GM10266 (cell line): Measurements from ENCODE around the gene SSBP1.
"Not testable (repeated sequence)": the region's sequence is repeated elsewhere in the genome, so short reads cannot be mapped to it uniquely, and the experiment has no call there.

ENCODE experiments used
- DNase-seq: peaks from one replicate; pipeline ENCODE4 v3.0.0; 2012; ENCODE audit errors: extremely low spot score
- CTCF ChIP-seq: IDR thresholded peaks from 2 replicates; pipeline ENCODE4 v1.5.1; 2012; ENCODE audit warnings: mild to moderate bottlenecking, low read depth; ENCODE audit not compliant: control insufficient read depth, insufficient read depth; ENCODE audit errors: missing control alignments

The SSBP1 gene

DNA sequence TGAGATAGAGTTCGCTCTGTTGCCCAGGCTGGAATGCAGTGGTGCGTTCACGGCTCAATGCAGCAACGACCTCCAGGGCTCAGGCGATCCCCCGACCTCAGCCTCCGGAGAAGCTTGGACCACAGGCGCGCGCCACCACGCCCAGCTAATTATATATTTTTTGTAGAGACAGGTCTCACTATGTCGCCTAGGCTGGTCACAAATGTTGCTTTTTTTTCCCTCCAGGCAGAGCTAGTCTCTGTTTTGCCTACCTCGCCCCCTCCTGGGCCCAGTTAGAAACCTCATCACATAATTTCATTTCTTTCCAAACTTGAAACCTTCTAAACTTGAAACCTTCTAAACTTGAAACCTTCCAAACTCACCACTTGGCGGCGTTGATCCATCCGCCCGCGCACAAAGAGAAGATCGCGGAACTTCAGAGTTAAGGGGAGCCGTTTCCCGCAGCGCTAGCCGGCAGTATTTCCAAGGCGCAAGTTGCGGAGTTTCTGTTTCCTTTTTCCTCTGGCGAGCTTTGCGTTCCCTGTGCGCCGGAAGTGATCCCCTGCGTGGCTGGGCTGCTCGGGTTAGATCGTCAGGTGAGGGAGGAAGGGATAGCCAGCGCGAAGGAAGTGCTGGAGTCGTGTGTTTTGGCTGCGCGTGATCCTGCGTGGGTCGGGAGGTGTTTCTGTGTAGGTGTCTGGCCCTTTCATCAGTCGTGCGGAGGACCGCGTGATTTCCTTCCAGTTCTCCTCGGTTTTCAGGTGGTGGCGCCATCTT, at the start of gene SSBP1:
Gene SSBP1 (plus strand): TSS at position 523 of the 756 bp plus-strand sequence. CDS start 809 bp downstream, outside the sequence.
- peak; percentile 74 for TF ChIP-seq CTCF
- peak; percentile 79 for DNase-seq

DNA sequence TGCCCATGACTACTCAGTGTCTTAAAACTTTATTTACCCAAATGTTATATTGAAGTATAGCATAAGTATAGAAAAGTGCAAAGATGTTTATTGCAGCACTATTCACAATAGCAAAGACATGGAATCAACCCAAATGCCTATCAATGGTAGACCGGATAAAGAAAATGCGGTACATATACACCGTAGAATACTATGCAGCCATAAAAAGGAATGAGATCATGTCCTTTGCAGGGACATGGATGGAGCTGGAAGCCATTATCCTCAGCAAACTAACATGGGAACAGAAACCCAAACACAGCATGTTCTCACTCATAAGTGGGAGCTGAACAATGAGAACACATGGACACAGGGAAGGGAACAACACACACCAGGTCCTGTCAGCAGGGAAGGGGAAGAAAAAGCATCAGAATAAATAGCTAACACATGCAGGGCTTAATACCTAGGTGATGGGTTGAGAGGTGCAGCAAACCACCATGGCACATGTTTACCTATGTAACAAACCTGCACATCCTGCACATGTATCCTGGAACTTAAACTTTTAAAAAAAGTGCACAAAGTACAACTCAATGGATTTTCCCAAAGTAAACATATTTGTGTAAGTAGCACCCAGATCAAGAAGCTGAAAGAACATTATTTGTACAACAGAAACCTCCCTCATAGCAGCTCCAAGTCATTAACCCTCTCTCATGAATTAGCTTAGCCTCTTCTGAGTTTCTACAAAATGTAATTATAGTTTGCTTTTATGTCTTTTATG, 48.9 kb upstream of the SSBP1 start:
- DNase-seq = not testable (repeated sequence)

- no peak for DNase-seq
- no peak for TF ChIP-seq CTCF
Observed at GRCh38 chr7:141691540-141691939, 46.6 kb upstream of the SSBP1 start.

DNA sequence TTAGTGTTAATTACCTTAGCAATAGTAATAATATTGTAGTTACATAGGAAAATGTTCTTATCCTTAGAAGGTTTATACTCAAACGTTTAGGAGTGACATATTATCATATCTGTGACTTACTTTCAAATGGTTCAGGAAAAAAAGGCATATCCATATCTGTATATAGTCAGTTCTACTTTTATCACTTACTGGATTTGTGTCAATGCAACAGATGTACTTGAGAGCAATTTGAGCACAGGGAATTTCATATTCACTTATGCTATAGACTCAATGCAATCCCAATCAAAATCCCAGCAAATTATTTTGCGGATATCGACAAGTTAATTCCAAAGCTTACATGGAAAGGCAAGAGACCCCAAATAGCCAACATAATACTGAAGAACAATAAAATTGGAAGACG, 46.2 kb upstream of the SSBP1 start:
- DNase-seq = no peak
- TF ChIP-seq CTCF = no peak

DNA sequence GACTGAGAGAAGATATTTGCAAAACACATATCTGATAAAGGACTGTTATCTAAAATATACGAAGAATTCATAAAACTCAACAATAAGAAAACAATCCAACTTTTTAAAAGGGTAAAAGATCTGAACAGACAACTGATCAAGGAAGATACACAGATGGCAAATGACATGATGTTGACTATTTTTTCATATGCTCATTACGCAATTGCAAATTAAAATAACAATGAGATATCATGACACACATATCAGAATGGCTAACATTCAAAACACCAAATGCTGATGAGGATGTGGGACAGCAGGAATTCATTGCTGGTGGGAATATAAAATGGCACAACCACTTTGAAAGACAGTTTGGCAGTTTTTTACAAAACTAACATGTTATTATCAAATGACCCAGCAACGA, 45.1 kb upstream of the SSBP1 start:
- no peak for DNase-seq
- no peak for TF ChIP-seq CTCF

DNA sequence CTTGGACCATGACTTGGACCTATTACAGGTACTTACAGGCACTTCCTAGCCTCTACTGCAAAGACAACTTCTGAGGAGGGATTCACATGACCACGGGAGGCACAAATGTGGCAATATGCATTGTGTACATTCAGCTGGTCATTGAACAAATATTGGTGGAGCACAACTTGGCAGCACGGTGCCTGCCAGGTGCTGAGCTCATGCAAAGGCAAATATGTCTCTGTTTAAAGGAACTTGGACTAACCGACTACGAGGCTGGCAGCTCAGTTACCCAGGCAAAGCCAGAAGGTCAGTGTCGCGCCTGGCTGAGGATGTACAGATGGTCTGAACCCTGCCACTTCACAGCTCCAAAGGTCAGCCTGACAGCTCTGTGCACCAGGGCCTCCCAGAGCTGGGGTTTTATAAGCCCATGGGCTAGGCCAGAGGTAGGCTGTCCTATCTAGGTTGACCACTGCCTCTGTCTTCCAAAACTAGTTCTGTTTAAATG, 42.3 kb upstream of the SSBP1 start:
- DNase-seq = no peak
- no peak for TF ChIP-seq CTCF

DNA sequence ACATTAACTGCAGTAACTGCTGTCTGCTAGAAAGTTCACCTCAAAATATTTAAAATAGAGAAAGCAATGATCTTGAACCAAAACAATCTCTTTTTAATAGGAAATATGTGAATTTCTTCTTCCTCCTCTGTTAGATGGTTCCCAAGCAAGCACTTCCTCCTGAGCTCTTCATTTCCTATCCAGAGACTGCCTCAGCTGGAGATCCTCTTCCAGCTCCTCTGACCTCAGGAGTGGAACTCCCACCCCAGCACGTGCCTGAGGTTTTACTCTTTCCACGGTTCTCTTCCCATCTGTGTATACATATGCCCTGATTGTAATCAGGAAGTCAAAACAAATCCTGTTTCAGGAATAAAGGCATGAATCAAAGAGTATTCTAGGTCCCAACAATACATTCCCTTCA, 41.8 kb upstream of the SSBP1 start:
- no peak for DNase-seq
- no peak for TF ChIP-seq CTCF
